HCT116 (cell line): ENCODE measurements around the gene CES5A. TPM values are rescaled to one million over a fixed set of nuclear protein-coding genes. Genes with fewer than 3 reads are reported as not detected.

Source experiments
- ATAC-seq: fragments of 200-7000 bp; cut with Tn5 transposase; 2 replicates; pipeline ENCODE4 v1.9.1; 2020; ENCODE audit warnings: mild to moderate bottlenecking, moderate library complexity
- BruUV-seq: library from RNA; stranded (reverse); fragments of 400-500 nt; replicated peaks from 2 replicates; lab custom pipeline; 2021; lab: Mats Ljungman, UMichigan
- CTCF ChIA-PET: fragments of 300-600 bp; sonication (Branson Sonifier 250); formaldehyde crosslinking; loops from one replicate; lab custom pipeline; 2021; ENCODE audit warnings: antibody characterized with exemption; lab: Charles Lee
- POLR2A ChIA-PET: fragments of 300-600, 350-600 bp; sonication (Branson Sonifier 250); formaldehyde crosslinking; loops from one replicate; lab custom pipeline; 2021; ENCODE audit warnings: antibody characterized with exemption; lab: Charles Lee
- RAD21 ChIA-PET, 2 experiments: fragments of 300-600 bp; sonication (Branson Sonifier 250); formaldehyde crosslinking; loops; one replicate each; lab custom pipeline; 2023; ENCODE audit warnings: low total read pairs in 2 of 2; ENCODE audit not compliant: uncharacterized antibody in 2 of 2, unreplicated experiment in 2 of 2, low non-redundant PET in 1 of 2; lab: Charles Lee
- DNase-seq: peaks from one replicate; pipeline ENCODE4 v3.0.0-alpha.2; 2010; ENCODE audit warnings: low read depth, low spot score
- H2AFZ ChIP-seq: fragments of 200-600 bp; shearing (Covaris generic), sonication (generic); 2 replicates; pipeline ENCODE4 v1.6.1; 2017; ENCODE audit warnings: low read depth, mixed run types, mixed read lengths, antibody characterized with exemption, low read length; ENCODE audit not compliant: poor library complexity, severe bottlenecking
- H3K27ac ChIP-seq: 2 replicates; pipeline ENCODE4 v1.5.1; 2012; ENCODE audit warnings: low read depth, low read length
- H3K27me3 ChIP-seq: fragments of 200-600 bp; sonication (generic); 2 replicates; pipeline ENCODE4 v1.6.1; 2016; ENCODE audit warnings: mixed run types, low read length, mixed read lengths; ENCODE audit not compliant: insufficient read depth
- H3K36me3 ChIP-seq, 2 experiments: fragments of 200-500 bp in 1 of 2; fragments of 200-600 bp in 1 of 2; sonication (Bioruptor generic) in 1 of 2; sonication (generic) in 1 of 2; 2 replicates each; pipeline versions ENCODE4 v1.5.1 to v1.6.1; 2014 to 2016; ENCODE audit warnings: low read length in 2 of 2, inconsistent platforms in 1 of 2, mixed read lengths in 1 of 2, mixed run types in 1 of 2; ENCODE audit not compliant: insufficient read depth in 2 of 2, control insufficient read depth in 1 of 2
- H3K4me1 ChIP-seq, 2 experiments: fragments of 200-600 bp in 1 of 2; sonication (generic) in 1 of 2; 2 replicates each; pipeline versions ENCODE4 v1.5.1 to v1.6.1; 2012 to 2017; ENCODE audit warnings: low read length in 2 of 2, inconsistent platforms in 1 of 2, mild to moderate bottlenecking in 1 of 2, mixed read lengths in 1 of 2, mixed run types in 1 of 2, moderate library complexity in 1 of 2; ENCODE audit not compliant: insufficient read depth in 2 of 2, control insufficient read depth in 1 of 2
- H3K4me2 ChIP-seq: fragments of 200-600 bp; sonication (generic); 2 replicates; pipeline ENCODE4 v1.6.1; 2017; ENCODE audit warnings: mixed run types, low read length, mixed read lengths
- H3K4me3 ChIP-seq, 2 experiments: fragments of 200-600 bp in 1 of 2; sonication (generic) in 1 of 2; replicated peaks in 1 of 2; 2 replicates each; pipeline ENCODE4 v1.5.1; 2011 to 2016; ENCODE audit warnings: low read length in 2 of 2, control low read depth in 1 of 2, low read depth in 1 of 2, mild to moderate bottlenecking in 1 of 2, mixed read lengths in 1 of 2, mixed run types in 1 of 2
- H3K79me2 ChIP-seq: fragments of 200-600 bp; sonication (generic); 2 replicates; pipeline ENCODE4 v1.6.1; 2017; ENCODE audit warnings: mild to moderate bottlenecking, mixed run types, low read length, moderate library complexity, mixed read lengths; ENCODE audit not compliant: insufficient read depth
- H3K9ac ChIP-seq: fragments of 200-600 bp; sonication (generic); 2 replicates; pipeline ENCODE4 v1.6.1; 2016; ENCODE audit warnings: low read length, mixed read lengths
- H3K9me2 ChIP-seq: fragments of 200-600 bp; sonication (generic), shearing (Covaris generic); 2 replicates; pipeline ENCODE4 v1.6.1; 2017; ENCODE audit warnings: mixed run types, mild to moderate bottlenecking, moderate library complexity; ENCODE audit not compliant: insufficient read depth
- H3K9me3 ChIP-seq, 2 experiments: fragments of 200-500 bp in 1 of 2; fragments of 200-600 bp in 1 of 2; sonication (Bioruptor generic) in 1 of 2; sonication (generic) in 1 of 2; 2 replicates each; pipeline ENCODE4 v1.6.1; 2014 to 2017; ENCODE audit warnings: low read length in 2 of 2, mixed read lengths in 2 of 2, inconsistent platforms in 1 of 2, low read depth in 1 of 2, mild to moderate bottlenecking in 1 of 2, mixed run types in 1 of 2, moderate library complexity in 1 of 2; ENCODE audit not compliant: control insufficient read depth in 1 of 2, insufficient read depth in 1 of 2
- H4K20me1 ChIP-seq: fragments of 200-600 bp; sonication (generic), shearing (Covaris generic); 2 replicates; pipeline ENCODE4 v1.6.1; 2017; ENCODE audit warnings: mixed run types, mild to moderate bottlenecking, moderate library complexity; ENCODE audit not compliant: insufficient read depth
- ATF3 ChIP-seq: IDR thresholded peaks from 2 replicates; pipeline ENCODE4 v1.6.1; 2012
- CEBPB ChIP-seq: IDR thresholded peaks from 2 replicates; pipeline ENCODE4 v1.6.1; 2012; ENCODE audit warnings: low read depth
- EGR1 ChIP-seq: IDR thresholded peaks from 2 replicates; pipeline ENCODE4 v1.6.1; 2012; ENCODE audit warnings: low read depth
- EZH2 ChIP-seq: fragments of 200-600 bp; sonication (generic); IDR thresholded peaks from 2 replicates; pipeline ENCODE4 v1.6.1; 2017; ENCODE audit warnings: antibody characterized with exemption, mixed run types
- EZH2phosphoT487 ChIP-seq: fragments of 200-600 bp; IDR thresholded peaks from 2 replicates; pipeline ENCODE4 v1.6.1; 2018; ENCODE audit warnings: antibody characterized with exemption, borderline replicate concordance
- JUND ChIP-seq: IDR thresholded peaks from 2 replicates; pipeline ENCODE4 v1.6.1; 2012
- SP1 ChIP-seq: IDR thresholded peaks from 2 replicates; pipeline ENCODE4 v1.6.1; 2012; ENCODE audit warnings: low read depth
- TCF7L2 ChIP-seq: IDR thresholded peaks from 2 replicates; pipeline ENCODE4 v1.7.0; 2011; ENCODE audit warnings: borderline replicate concordance, inconsistent platforms; ENCODE audit not compliant: insufficient read depth, insufficient read length; ENCODE audit errors: extremely low read depth
- intact Hi-C: fragments of 100-400 bp; cut with micrococcal nuclease; formaldehyde crosslinking; loops from 2 replicates; pipeline ENCODE4 v1.10.0; 2022
- total RNA-seq: library from RNA; stranded (reverse); gene quantifications from one replicate; pipeline ENCODE4 v1.2.1, GENCODE V29; 2021; ENCODE audit not compliant: unreplicated experiment
- TF ChIP-seq, protein P1 (sequence below): IDR thresholded peaks from 2 replicates; pipeline ENCODE4 v1.6.1; 2012; ENCODE audit warnings: low read depth

Gene CES5A
- total RNA-seq, 1 experiment from 2014 or later, result not detected

DNA sequence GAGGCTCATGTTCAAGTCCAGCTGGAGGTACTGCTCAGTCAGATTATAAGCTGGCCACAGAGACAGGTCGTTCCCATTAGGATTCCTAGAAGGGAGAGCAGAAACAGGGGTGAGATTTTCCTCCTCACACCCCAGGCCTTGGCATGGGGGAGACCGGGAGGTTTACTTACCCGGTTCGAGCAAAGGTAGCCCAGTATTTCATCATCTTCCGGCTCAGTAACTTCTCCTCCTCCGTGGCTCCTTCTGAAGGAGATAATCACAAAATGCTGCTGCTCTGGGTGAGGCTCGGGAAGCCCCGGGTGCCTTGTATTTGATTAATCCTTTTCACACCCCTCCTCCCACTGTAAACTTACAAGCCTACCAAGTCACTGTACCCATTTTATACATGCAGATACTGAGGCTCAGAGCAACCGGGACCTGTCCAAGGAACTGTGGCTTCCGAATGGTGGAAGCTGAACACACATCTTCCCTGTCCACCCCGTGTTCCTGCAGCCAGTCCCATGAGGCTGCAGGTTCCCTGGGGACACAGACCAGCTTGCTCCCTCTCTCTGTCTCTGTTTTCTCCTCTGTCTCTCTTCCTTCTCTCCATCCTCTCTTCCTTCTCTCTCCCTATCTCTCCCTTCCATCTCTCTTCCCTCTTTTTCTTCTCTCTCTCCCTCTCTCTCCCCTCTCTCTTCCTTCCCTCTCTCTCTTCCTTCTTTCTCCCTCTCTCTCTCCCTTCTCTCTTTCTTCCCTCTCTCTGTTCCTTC is 28.4 kb downstream of the CES5A start:
- ChIA-PET CTCF (no interaction called here), POLR2A (no interaction called here), RAD21 (no interaction called here)
- Histone ChIP-seq H3K4me2 (no peak overlapping the region), H3K27me3 (peaks cover 40% of the 10 kb centered on the region), H3K9me3 (no peaks in the 10 kb centered on the region), H3K9me2 (no peaks in the 10 kb centered on the region), H3K79me2 (no peaks in the 10 kb centered on the region), H3K36me3 (no peaks in the 10 kb centered on the region), H3K4me3 (no peak overlapping the region), H3K27ac (no peak overlapping the region), H2AFZ (no peak overlapping the region), H3K9ac (no peak overlapping the region), H4K20me1 (no peaks in the 10 kb centered on the region), H3K4me1 (no peaks in the 10 kb centered on the region)
- TF ChIP-seq ATF3, result no peak
- no peak for TF ChIP-seq SP1
- no peak for TF ChIP-seq EGR1
- TF ChIP-seq TCF7L2, result no peak
- no peak for TF ChIP-seq EZH2
- no peak for TF ChIP-seq EZH2phosphoT487
- no peak for TF ChIP-seq JUND
- TF ChIP-seq, protein P1, sequence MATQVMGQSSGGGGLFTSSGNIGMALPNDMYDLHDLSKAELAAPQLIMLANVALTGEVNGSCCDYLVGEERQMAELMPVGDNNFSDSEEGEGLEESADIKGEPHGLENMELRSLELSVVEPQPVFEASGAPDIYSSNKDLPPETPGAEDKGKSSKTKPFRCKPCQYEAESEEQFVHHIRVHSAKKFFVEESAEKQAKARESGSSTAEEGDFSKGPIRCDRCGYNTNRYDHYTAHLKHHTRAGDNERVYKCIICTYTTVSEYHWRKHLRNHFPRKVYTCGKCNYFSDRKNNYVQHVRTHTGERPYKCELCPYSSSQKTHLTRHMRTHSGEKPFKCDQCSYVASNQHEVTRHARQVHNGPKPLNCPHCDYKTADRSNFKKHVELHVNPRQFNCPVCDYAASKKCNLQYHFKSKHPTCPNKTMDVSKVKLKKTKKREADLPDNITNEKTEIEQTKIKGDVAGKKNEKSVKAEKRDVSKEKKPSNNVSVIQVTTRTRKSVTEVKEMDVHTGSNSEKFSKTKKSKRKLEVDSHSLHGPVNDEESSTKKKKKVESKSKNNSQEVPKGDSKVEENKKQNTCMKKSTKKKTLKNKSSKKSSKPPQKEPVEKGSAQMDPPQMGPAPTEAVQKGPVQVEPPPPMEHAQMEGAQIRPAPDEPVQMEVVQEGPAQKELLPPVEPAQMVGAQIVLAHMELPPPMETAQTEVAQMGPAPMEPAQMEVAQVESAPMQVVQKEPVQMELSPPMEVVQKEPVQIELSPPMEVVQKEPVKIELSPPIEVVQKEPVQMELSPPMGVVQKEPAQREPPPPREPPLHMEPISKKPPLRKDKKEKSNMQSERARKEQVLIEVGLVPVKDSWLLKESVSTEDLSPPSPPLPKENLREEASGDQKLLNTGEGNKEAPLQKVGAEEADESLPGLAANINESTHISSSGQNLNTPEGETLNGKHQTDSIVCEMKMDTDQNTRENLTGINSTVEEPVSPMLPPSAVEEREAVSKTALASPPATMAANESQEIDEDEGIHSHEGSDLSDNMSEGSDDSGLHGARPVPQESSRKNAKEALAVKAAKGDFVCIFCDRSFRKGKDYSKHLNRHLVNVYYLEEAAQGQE, result no peak
- no peak for TF ChIP-seq CEBPB
- intact Hi-C loops, result no loop called here
- no peak for DNase-seq
- no peak for ATAC-seq
- BruUV-seq, result no TSS peak
